Measurements from ENCODE around the gene NT5DC3.

Gene NT5DC3

DNA sequence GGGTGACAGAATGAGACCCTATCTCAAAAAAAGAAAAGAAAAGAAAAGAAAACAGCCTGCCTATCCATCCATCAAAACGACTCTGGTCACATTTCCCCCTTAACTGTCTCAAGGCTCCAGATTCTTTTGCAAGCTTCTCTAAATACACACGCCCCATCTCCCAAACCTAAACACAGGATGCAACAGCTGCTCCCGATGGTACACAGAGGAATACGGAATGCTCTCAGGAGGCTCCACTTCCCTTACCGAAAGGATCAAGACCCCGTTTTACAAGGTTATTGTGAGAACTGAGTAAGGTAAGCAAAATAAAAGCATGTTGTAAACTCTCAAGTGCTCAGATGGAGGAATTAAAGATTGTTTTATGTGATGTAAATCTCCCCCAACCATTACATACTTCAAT lies 62.3 kb downstream of the NT5DC3 start:
- ATAC-seq, result no peak
- no peak for TF ChIP-seq BACH2 (CRISPR knock-in tag; IDR thresholded peaks at IDR 0.05; ENCODE audit: borderline replicate concordance)
- no peak for TF ChIP-seq OSR1 (CRISPR knock-in tag; IDR thresholded peaks at IDR 0.05)
- TF ChIP-seq ZNF8 (CRISPR knock-in tag; IDR thresholded peaks at IDR 0.05), result no peak
- TF ChIP-seq ZNF565 (CRISPR knock-in tag; conservative IDR thresholded peaks at IDR 0.05; ENCODE audit: low read depth), result no peak
- no peak for TF ChIP-seq TSHZ2 (CRISPR knock-in tag; IDR thresholded peaks at IDR 0.05)

- TF ChIP-seq ARNTL (CRISPR knock-in tag; IDR thresholded peaks at IDR 0.05; ENCODE audit: borderline replicate concordance, low read depth), result no peak
- TF ChIP-seq, protein P1, sequence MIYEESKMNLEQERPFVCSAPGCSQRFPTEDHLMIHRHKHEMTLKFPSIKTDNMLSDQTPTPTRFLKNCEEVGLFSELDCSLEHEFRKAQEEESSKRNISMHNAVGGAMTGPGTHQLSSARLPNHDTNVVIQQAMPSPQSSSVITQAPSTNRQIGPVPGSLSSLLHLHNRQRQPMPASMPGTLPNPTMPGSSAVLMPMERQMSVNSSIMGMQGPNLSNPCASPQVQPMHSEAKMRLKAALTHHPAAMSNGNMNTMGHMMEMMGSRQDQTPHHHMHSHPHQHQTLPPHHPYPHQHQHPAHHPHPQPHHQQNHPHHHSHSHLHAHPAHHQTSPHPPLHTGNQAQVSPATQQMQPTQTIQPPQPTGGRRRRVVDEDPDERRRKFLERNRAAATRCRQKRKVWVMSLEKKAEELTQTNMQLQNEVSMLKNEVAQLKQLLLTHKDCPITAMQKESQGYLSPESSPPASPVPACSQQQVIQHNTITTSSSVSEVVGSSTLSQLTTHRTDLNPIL (CRISPR knock-in tag; IDR thresholded peaks at IDR 0.05; ENCODE audit: low read depth), result no peak
- no peak for ATAC-seq
Measured at GRCh38 chr12:103774977-103775560, 66.0 kb downstream of the NT5DC3 start.

DNA sequence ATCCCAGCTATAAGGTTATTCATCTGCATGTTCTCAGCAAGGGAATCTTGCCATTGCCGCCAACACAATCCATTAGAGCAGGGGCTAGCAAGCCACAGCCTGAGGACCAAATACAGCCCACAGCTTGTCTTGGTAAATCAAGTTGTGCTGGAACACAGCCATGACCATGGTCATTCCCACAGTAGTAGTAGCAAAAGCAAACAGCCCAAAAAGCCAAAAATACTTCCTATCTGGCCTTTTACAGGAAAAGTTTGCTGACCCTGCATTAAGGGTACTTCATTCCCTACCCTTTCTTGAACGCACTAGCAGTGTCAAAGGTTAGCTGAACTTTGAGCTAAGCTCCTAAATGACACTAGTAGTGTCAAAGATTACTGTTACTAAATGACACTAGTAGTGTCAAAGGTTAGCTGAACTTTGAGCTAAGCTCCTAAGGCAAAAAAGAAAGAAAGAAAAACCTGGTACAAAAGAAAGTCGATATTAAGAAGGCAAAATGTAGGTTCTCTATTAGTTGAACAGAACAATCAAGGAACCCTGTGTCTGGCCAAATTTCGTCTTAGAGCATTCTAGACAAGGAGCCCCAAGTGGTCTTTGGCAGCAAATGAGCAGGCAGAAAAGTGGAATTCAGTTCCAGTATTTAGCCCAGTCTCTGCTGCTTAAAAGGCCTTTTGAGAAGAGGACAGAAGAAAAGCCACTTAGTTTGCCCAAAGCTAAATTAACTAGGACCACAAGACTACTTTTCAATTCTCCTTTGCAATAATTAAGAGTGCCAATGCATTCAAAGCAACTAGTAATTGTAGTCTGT lies 67.7 kb downstream of the NT5DC3 start:
- TF ChIP-seq ZC3H10 (CRISPR knock-in tag; IDR thresholded peaks at IDR 0.05) (no peak), ZFP3 (CRISPR knock-in tag; IDR thresholded peaks at IDR 0.05) (no peak), OSR1 (CRISPR knock-in tag; IDR thresholded peaks at IDR 0.05) (no peak), RARB (CRISPR knock-in tag; IDR thresholded peaks at IDR 0.05) (no peak), ARNTL (CRISPR knock-in tag; IDR thresholded peaks at IDR 0.05; ENCODE audit: borderline replicate concordance, low read depth) (no peak), PATZ1 (CRISPR knock-in tag; IDR thresholded peaks at IDR 0.05; ENCODE audit: borderline replicate concordance) (no peak), TSHZ2 (CRISPR knock-in tag; IDR thresholded peaks at IDR 0.05) (no peak), ZNF70 (CRISPR knock-in tag; IDR thresholded peaks at IDR 0.05) (no peak), ZFP30 (CRISPR knock-in tag; IDR thresholded peaks at IDR 0.05) (no peak), TOX (CRISPR knock-in tag; IDR thresholded peaks at IDR 0.05; ENCODE audit: borderline replicate concordance) (no peak), ZNF565 (CRISPR knock-in tag; conservative IDR thresholded peaks at IDR 0.05; ENCODE audit: low read depth) (no peak), TCF4 (CRISPR knock-in tag; IDR thresholded peaks at IDR 0.05; ENCODE audit: borderline replicate concordance) (no peak), ESRRG (CRISPR knock-in tag; IDR thresholded peaks at IDR 0.05) (no peak)
- no peak for ATAC-seq

GRCh38 chr12:103772367-103773108 lies 68.5 kb downstream of the NT5DC3 start:
- ATAC-seq, result no peak
- TF ChIP-seq, protein P2, sequence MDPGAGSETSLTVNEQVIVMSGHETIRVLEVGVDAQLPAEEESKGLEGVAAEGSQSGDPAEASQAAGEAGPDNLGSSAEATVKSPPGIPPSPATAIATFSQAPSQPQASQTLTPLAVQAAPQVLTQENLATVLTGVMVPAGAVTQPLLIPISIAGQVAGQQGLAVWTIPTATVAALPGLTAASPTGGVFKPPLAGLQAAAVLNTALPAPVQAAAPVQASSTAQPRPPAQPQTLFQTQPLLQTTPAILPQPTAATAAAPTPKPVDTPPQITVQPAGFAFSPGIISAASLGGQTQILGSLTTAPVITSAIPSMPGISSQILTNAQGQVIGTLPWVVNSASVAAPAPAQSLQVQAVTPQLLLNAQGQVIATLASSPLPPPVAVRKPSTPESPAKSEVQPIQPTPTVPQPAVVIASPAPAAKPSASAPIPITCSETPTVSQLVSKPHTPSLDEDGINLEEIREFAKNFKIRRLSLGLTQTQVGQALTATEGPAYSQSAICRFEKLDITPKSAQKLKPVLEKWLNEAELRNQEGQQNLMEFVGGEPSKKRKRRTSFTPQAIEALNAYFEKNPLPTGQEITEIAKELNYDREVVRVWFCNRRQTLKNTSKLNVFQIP (CRISPR knock-in tag; IDR thresholded peaks at IDR 0.05; ENCODE audit: borderline replicate concordance, low read depth), result no peak
- TF ChIP-seq ZNF8 (CRISPR knock-in tag; IDR thresholded peaks at IDR 0.05) (no peak), RARB (CRISPR knock-in tag; IDR thresholded peaks at IDR 0.05) (no peak), BACH2 (CRISPR knock-in tag; IDR thresholded peaks at IDR 0.05; ENCODE audit: borderline replicate concordance) (no peak), ZFP3 (CRISPR knock-in tag; IDR thresholded peaks at IDR 0.05) (no peak), TOX (CRISPR knock-in tag; IDR thresholded peaks at IDR 0.05; ENCODE audit: borderline replicate concordance) (no peak), ZNF70 (CRISPR knock-in tag; IDR thresholded peaks at IDR 0.05) (no peak), OSR1 (CRISPR knock-in tag; IDR thresholded peaks at IDR 0.05) (no peak), CSDC2 (CRISPR knock-in tag; IDR thresholded peaks at IDR 0.05) (no peak), TCF4 (CRISPR knock-in tag; IDR thresholded peaks at IDR 0.05; ENCODE audit: borderline replicate concordance) (no peak), ZC3H10 (CRISPR knock-in tag; IDR thresholded peaks at IDR 0.05) (no peak), ZNF565 (CRISPR knock-in tag; conservative IDR thresholded peaks at IDR 0.05; ENCODE audit: low read depth) (no peak), GLIS3 (CRISPR knock-in tag; IDR thresholded peaks at IDR 0.05) (no peak), SNAI2 (CRISPR knock-in tag; IDR thresholded peaks at IDR 0.05) (no peak)
- TF ChIP-seq, protein P1 (CRISPR knock-in tag; IDR thresholded peaks at IDR 0.05; ENCODE audit: low read depth), result no peak

Measured in SK-N-SH treated with all-trans-retinoic acid at 6 μM for 48 hours (cell line).